IMR-90 (cell line): ENCODE data around the gene DIP2C.
"Not testable (repeated sequence)": the region's sequence is repeated elsewhere in the genome, so short reads cannot be mapped to it uniquely, and the experiment has no call there.

Experiments
- BHLHE40 ChIP-seq: fragments of 150-350 bp; IDR thresholded peaks from 2 replicates; pipeline ENCODE4 v1.6.1; 2016; ENCODE audit warnings: mild to moderate bottlenecking, low read depth, low read length
- CTCF ChIP-seq: conservative IDR thresholded peaks from 2 replicates; pipeline ENCODE4 v1.5.1; 2012; ENCODE audit warnings: mild to moderate bottlenecking, low read depth, low read length, improper control_type of control experiment
- POLR2A ChIP-seq: IDR thresholded peaks from 2 replicates; pipeline ENCODE4 v1.6.1; 2012; ENCODE audit warnings: mild to moderate bottlenecking, low read depth, low read length
- RAD21 ChIP-seq: IDR thresholded peaks from 2 replicates; pipeline ENCODE4 v1.6.1; 2012; ENCODE audit warnings: low read length, improper control_type of control experiment
- RCOR1 ChIP-seq: IDR thresholded peaks from 2 replicates; pipeline ENCODE4 v1.6.1; 2012; ENCODE audit warnings: mild to moderate bottlenecking, low read length, improper control_type of control experiment; ENCODE audit not compliant: insufficient replicate concordance

GRCh38 chr10:657816-658350 is 31.6 kb downstream of the DIP2C start:
- TF ChIP-seq RAD21, RCOR1, POLR2A, CTCF, BHLHE40: not testable (repeated sequence)
